Upper lobe of left lung (tissue), 4 donors: Measurements from ENCODE around the gene SNAPC4.

Experiments
- EP300 ChIP-seq, 4 donors: sonication (generic); formaldehyde crosslinking; IDR thresholded peaks; one replicate each; pipeline ENCODE4 v1.5.1; 2017; ENCODE audit warnings: antibody characterized with exemption in 4 of 4, control low read depth in 2 of 4
- POLR2A ChIP-seq, 4 donors: fragments of 450-650 bp; IDR thresholded peaks; one replicate each; pipeline ENCODE4 v1.5.1; 2016 to 2017; ENCODE audit warnings: antibody characterized with exemption in 4 of 4, mild to moderate bottlenecking in 2 of 4
- POLR2AphosphoS5 ChIP-seq, 2 donors: sonication (generic); formaldehyde crosslinking; IDR thresholded peaks; one replicate each; pipeline ENCODE4 v1.5.1; 2017; ENCODE audit warnings: antibody characterized with exemption in 2 of 2
- TF ChIP-seq, protein P1 (sequence below), 6 experiments: fragments of 450-650 bp in 4 of 6; fragments of 200-600 bp in 2 of 6; sonication (generic) in 2 of 6; IDR thresholded peaks; one replicate each; pipeline ENCODE4 v1.5.1; 2016 to 2019; ENCODE audit warnings: antibody characterized with exemption in 6 of 6

DNA sequence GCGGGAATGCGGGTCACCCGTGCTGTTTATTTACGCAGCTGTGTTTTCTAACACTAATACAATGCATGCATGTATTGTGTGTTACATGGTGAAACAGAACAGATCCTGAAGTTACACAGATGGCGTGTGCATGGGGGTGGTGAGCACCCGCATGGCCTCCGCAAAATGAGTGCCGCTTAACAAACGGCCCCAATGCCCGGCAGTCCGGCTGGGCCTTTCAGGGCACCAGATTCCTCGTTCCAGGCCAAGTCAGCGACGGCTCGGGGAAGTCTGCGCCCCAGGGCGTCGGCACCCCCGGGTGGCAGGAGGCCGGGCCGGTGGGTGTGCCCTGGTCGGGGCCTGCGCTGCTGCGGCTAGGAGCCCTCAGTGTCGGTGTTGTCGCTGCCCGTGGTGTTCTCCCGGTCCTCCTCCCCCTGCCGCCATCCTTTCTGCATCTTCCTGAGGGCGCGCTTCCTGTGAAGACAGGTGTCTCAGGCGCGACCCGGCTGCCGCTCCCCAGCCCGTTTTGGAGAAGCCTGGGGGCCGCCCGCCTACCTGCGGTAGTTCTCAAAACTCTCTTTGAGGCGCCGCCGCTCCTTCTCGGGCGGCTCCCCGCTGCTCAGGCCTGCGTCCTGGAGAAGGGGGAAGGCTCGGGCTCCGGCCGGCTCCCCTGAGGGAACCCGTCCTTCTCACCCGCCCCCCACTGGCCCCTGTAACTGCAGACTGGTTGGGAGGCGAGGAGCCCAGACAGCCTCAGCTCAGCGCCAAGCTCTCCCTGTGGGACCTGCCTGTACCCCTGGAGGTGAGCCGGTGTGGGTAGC, 35.8 kb downstream of the SNAPC4 start:
- TF ChIP-seq, protein P1, sequence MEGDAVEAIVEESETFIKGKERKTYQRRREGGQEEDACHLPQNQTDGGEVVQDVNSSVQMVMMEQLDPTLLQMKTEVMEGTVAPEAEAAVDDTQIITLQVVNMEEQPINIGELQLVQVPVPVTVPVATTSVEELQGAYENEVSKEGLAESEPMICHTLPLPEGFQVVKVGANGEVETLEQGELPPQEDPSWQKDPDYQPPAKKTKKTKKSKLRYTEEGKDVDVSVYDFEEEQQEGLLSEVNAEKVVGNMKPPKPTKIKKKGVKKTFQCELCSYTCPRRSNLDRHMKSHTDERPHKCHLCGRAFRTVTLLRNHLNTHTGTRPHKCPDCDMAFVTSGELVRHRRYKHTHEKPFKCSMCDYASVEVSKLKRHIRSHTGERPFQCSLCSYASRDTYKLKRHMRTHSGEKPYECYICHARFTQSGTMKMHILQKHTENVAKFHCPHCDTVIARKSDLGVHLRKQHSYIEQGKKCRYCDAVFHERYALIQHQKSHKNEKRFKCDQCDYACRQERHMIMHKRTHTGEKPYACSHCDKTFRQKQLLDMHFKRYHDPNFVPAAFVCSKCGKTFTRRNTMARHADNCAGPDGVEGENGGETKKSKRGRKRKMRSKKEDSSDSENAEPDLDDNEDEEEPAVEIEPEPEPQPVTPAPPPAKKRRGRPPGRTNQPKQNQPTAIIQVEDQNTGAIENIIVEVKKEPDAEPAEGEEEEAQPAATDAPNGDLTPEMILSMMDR (IDR thresholded peaks at IDR 0.05) = peak in 1 of 6 experiments; percentile 7
- TF ChIP-seq POLR2AphosphoS5 (IDR thresholded peaks at IDR 0.05) (peak in 1 of 2 donors; percentile 7), EP300 (IDR thresholded peaks at IDR 0.05) (no peak), POLR2A (IDR thresholded peaks at IDR 0.05) (no peak)
